Astrocyte (in vitro differentiated cells and primary cell): Measurements from ENCODE around the gene PPM1M.

Experiments
- EZH2 ChIP-seq: IDR thresholded peaks from 2 replicates; pipeline ENCODE4 v1.6.1; 2012; ENCODE audit warnings: mild to moderate bottlenecking, low read length, inconsistent platforms; ENCODE audit not compliant: insufficient read depth
- TF ChIP-seq, protein P1 (sequence below): IDR thresholded peaks from 2 replicates; pipeline ENCODE4 v1.5.1; 2011; ENCODE audit warnings: low read depth, mild to moderate bottlenecking, inconsistent platforms, low read length, moderate library complexity; ENCODE audit not compliant: insufficient read depth

- TF ChIP-seq, protein P1, sequence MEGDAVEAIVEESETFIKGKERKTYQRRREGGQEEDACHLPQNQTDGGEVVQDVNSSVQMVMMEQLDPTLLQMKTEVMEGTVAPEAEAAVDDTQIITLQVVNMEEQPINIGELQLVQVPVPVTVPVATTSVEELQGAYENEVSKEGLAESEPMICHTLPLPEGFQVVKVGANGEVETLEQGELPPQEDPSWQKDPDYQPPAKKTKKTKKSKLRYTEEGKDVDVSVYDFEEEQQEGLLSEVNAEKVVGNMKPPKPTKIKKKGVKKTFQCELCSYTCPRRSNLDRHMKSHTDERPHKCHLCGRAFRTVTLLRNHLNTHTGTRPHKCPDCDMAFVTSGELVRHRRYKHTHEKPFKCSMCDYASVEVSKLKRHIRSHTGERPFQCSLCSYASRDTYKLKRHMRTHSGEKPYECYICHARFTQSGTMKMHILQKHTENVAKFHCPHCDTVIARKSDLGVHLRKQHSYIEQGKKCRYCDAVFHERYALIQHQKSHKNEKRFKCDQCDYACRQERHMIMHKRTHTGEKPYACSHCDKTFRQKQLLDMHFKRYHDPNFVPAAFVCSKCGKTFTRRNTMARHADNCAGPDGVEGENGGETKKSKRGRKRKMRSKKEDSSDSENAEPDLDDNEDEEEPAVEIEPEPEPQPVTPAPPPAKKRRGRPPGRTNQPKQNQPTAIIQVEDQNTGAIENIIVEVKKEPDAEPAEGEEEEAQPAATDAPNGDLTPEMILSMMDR = no peak
- no peak for TF ChIP-seq EZH2
Observed at GRCh38 chr3:52233968-52234367, 11.6 kb upstream of the PPM1M start.
